ENCODE measurements around the gene UBE2J2. TPM values are rescaled to one million over a fixed set of nuclear protein-coding genes. Genes with fewer than 3 reads are reported as not detected.
A peak's percentile ranks its signal among the peaks of the same experiment; 100 is the strongest.

Gene UBE2J2
- total and polyA plus RNA-seq, 2 of the 13 experiments (the other 11 are each of a cell fraction or from before 2014, with no cell fraction given) = 25.4 to 29.4 TPM

DNA sequence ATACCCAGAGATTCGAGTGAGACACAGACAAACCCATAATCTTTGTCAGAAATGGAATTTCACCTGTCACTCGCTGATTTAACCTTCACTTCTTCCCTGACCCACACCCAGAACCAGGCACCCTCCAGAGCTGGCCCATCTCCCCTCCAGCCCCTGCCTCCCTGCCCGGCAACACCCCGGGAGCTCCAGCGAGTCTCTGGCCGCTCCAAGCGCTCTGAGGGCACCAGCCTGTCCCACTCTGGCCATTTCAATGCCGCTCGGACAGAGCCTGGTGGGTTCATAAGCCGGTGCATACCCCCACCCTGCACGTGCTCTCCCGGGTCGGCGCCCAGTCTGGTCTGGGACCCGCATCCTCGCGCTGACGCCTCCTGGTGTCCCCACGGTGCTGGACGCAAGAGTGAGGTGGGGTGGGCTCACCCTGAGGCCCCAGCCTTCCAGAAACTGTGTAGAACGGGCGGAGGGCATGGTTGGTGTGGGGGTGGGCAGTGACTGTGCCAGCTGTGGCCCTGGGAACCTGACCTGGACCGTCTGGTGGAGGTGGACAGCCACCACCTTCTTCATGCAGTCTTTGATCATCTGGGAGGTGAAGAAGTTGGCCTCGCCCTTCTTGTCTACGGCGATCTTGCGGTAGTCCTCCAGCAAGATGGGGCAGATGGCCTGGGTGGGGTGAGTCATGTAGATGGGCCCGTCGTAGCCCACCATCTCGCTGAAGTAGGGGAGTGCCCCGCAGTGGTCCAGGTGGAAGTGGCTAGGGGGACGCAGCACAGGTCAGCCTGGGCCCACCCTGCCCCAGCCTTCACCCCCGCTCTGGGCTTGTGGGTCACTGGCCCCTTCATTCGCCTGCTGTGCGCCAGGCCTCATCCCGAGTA, 45.4 kb upstream of the UBE2J2 start:
- Histone ChIP-seq H3K4me2 (ENCODE audit: low read depth, low read length) (no peak overlapping the region), H3K27me3 (ENCODE audit: control insufficient read depth in 1 of 2, insufficient read depth in 2 of 2, low read length in 2 of 2) (no peaks in the 10 kb centered on the region), H3K4me1 (ENCODE audit: insufficient read depth, low read length) (peaks cover 17% of the 10 kb centered on the region), H3K9ac (ENCODE audit: insufficient read depth, low read depth, low read length) (no peak overlapping the region), H4K20me1 (ENCODE audit: insufficient read depth, low read length) (peaks cover 10% of the 10 kb centered on the region; the same call in 1 of the 2 replicates), H3K79me2 (ENCODE audit: insufficient read depth, low read length) (peaks cover 35% of the 10 kb centered on the region), H3K4me3 (replicated peaks in 1 of 3; ENCODE audit: insufficient read depth in 1 of 3, low read depth in 2 of 3, low read length in 3 of 3) (no peak overlapping the region), H3K9me3 (ENCODE audit: low read length) (no peaks in the 10 kb centered on the region), H2AFZ (ENCODE audit: low read length) (no peak overlapping the region), H3K36me3 (replicated peaks in 1 of 2; ENCODE audit: control insufficient read depth in 1 of 2, insufficient read depth in 2 of 2, low read length in 2 of 2) (peaks cover 13 to 42% of the 10 kb centered on the region in 2 experiments; a peak in 4 of 5 replicates), H3K27ac (ENCODE audit: extremely low read length, insufficient read depth, low read length) (no peak overlapping the region)
- 93% methylated on average over 33 of the region's 36 CpGs for WGBS (ENCODE audit: low lambda C conversion rate)
- POLR2A ChIA-PET = interaction anchor here (1.7 kb wide), 1 partner anchor 14 kb away, joined by 3 read pairs; no protein-coding TSS in a partner anchor
- no peak for ATAC-seq
- in situ Hi-C loops (cut with HindIII; ENCODE audit: extremely low pct_ligation_motif_present, low pct_unique_long_range_greater_than_20kb) = no loop called here
- DNase-seq (ENCODE audit: low spot score) = no peak
- CTCF ChIA-PET (ENCODE audit: low intra/inter-chr PET ratio, low total read pairs) = no interaction called here
- no peak for FAIRE-seq
- intact Hi-C loops (cut with micrococcal nuclease; ENCODE audit: unreplicated experiment) = no loop called here
- BruUV-seq (replicated peaks) = no TSS peak
- TF ChIP-seq MED8 (CRISPR knock-in tag; IDR thresholded peaks at IDR 0.05; ENCODE audit: insufficient replicate concordance) (no peak), RBFOX2 (IDR thresholded peaks at IDR 0.05; ENCODE audit: low read depth, low read length) (peak; percentile 53; the same call in 1 of the 2 replicates), ZFP82 (CRISPR knock-in tag; IDR thresholded peaks at IDR 0.05; ENCODE audit: borderline replicate concordance) (no peak), BCL6 (CRISPR knock-in tag; IDR thresholded peaks at IDR 0.05) (no peak), AGO2 (optimal IDR thresholded peaks at IDR 0.05; ENCODE audit: low read depth, low read length) (peak; percentile 89)

DNA sequence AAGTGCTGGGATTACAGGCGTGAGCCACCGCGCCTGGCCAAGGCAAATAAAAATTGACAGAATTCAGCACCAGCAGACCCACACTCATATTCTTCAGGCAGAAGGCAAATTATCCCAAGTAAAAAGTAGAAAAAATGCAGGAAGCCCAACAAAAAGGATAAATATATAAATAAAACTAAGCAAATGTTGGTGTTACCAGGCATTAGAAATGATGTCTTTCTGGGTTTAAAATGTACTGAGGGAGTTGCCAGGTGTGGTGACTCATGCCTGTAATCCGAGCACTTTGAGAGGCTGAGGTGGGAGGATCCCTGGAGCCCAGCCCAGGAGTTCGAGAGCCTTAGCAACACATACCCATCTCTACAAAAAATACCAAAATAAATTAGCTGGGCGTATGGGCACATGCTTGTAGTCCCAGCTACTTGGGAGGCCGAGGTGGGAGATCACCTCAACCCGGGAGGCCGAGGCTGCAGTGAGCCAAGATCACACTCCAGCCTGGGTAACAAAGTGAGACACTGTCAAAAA, 44.5 kb upstream of the UBE2J2 start:
- Histone ChIP-seq H3K27ac (ENCODE audit: extremely low read length, insufficient read depth, low read length) (no peak overlapping the region), H3K9ac (ENCODE audit: insufficient read depth, low read depth, low read length) (no peak overlapping the region), H4K20me1 (ENCODE audit: insufficient read depth, low read length) (peaks cover 10% of the 10 kb centered on the region; the same call in 1 of the 2 replicates), H3K79me2 (ENCODE audit: insufficient read depth, low read length) (peaks cover 30% of the 10 kb centered on the region), H3K27me3 (ENCODE audit: control insufficient read depth in 1 of 2, insufficient read depth in 2 of 2, low read length in 2 of 2) (no peaks in the 10 kb centered on the region), H3K4me1 (ENCODE audit: insufficient read depth, low read length) (peaks cover 12% of the 10 kb centered on the region), H3K4me2 (ENCODE audit: low read depth, low read length) (no peak overlapping the region), H2AFZ (ENCODE audit: low read length) (no peak overlapping the region), H3K4me3 (replicated peaks in 1 of 3; ENCODE audit: insufficient read depth in 1 of 3, low read depth in 2 of 3, low read length in 3 of 3) (no peak overlapping the region), H3K9me3 (ENCODE audit: low read length) (no peaks in the 10 kb centered on the region), H3K36me3 (replicated peaks in 1 of 2; ENCODE audit: control insufficient read depth in 1 of 2, insufficient read depth in 2 of 2, low read length in 2 of 2) (peaks cover 17 to 50% of the 10 kb centered on the region in 2 experiments; a peak in 4 of 5 replicates)
- ChIA-PET CTCF (ENCODE audit: low intra/inter-chr PET ratio, low total read pairs) (no interaction called here), POLR2A (interaction anchor here (1.7 kb wide), 1 partner anchor 13 kb away, joined by 3 read pairs; no protein-coding TSS in a partner anchor)
- BruUV-seq (replicated peaks) = no TSS peak
- intact Hi-C loops (cut with micrococcal nuclease; ENCODE audit: unreplicated experiment) = no loop called here
- DNase-seq (ENCODE audit: low spot score) (peak; percentile 31), ATAC-seq (no peak), FAIRE-seq (no peak)
- WGBS (ENCODE audit: low lambda C conversion rate) = 87% methylated on average over 9 of the region's 9 CpGs
- in situ Hi-C loops (cut with HindIII; ENCODE audit: extremely low pct_ligation_motif_present, low pct_unique_long_range_greater_than_20kb) = no loop called here
- 0 out of 2 replicates have a peak, but pooled peaks have one; percentile 40 for TF ChIP-seq SIX4 (CRISPR knock-in tag; IDR thresholded peaks at IDR 0.05)
- TF ChIP-seq FOSL2 (CRISPR knock-in tag; IDR thresholded peaks at IDR 0.05) = peak; percentile 86
- TF ChIP-seq, protein P1, sequence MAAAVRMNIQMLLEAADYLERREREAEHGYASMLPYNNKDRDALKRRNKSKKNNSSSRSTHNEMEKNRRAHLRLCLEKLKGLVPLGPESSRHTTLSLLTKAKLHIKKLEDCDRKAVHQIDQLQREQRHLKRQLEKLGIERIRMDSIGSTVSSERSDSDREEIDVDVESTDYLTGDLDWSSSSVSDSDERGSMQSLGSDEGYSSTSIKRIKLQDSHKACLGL (CRISPR knock-in tag; IDR thresholded peaks at IDR 0.05) = no peak
- TF ChIP-seq HIC2 (CRISPR knock-in tag; IDR thresholded peaks at IDR 0.05; ENCODE audit: low read depth) = no peak
- no peak for TF ChIP-seq PTBP1 (IDR thresholded peaks at IDR 0.05; ENCODE audit: low read depth, low read length, poor library complexity, severe bottlenecking)

Measured in HepG2 (cell line).